GM12878 (cell line): Measurements from ENCODE around the gene TP63. TPM values are rescaled to one million over a fixed set of nuclear protein-coding genes. Genes with fewer than 3 reads are reported as not detected.
A peak's percentile ranks its signal among the peaks of the same experiment; 100 is the strongest.

Experiments used
- CUX1 ChIP-seq: IDR thresholded peaks from 2 replicates; pipeline ENCODE4 v1.6.1; 2012; ENCODE audit warnings: improper control_type of control experiment, low read depth, low read length; ENCODE audit not compliant: insufficient replicate concordance
- RELA ChIP-seq: fragments of 450-650 bp; IDR thresholded peaks from 2 replicates; pipeline ENCODE4 v1.8.0; 2014; ENCODE audit warnings: borderline replicate concordance; ENCODE audit not compliant: partially characterized antibody
- microRNA counts: library from miRNA; unstranded; fragments of <30 nt; microRNA quantifications from one replicate; lab custom pipeline; 2016
- microRNA-seq: library from miRNA; unstranded; fragments of <30 nt; microRNA quantifications from one replicate; pipeline ENCODE4, GENCODE V29; 2018
- polyA plus RNA-seq, 11 experiments: library from polyadenylated mRNA; depleted of rRNA in 4 of 11; unstranded in 6 of 11; stranded (reverse) in 5 of 11; fragments of >200 nt; fragmentation: Nextera tagmentation in 4 of 11; fragmentation: Illumina TruSeq in 1 of 11; extraction: Ambion mirVana in 4 of 11; extraction: Trizol in 1 of 11; gene quantifications; 1 replicate in 1 of 11; 2 replicates in 10 of 11; pipeline versions ENCODE4 v1.2.1 to v1.2.3, GENCODE V29; 2011 to 2016; ENCODE audit warnings: inconsistent platforms in 2 of 11, missing spikeins in 2 of 11, low read depth in 1 of 11
- small RNA-seq: library from RNA; depleted of rRNA; stranded (forward); fragments of <200 nt; gene quantifications from one replicate; pipeline ENCODE3, GENCODE V24; 2014
- total RNA-seq, 4 experiments: library from RNA; depleted of rRNA in 3 of 4; stranded (reverse); fragments of >200 nt in 3 of 4; fragmentation: Illumina TruSeq in 1 of 4; extraction: Trizol in 1 of 4; gene quantifications; 2 replicates each; pipeline versions ENCODE4 v1.2.1 to v1.2.3, GENCODE V29; 2013 to 2021

The TP63 gene
- total and polyA plus RNA-seq, 10 of the 15 experiments (the other 5 are each of a cell fraction or from before 2014, with no cell fraction given), result 1.4 to 10.8 (median 6.2) TPM

- TF ChIP-seq CUX1 (no peak), RELA (no peak)
These were observed 314.9 kb downstream of the TP63 start (continued) for GRCh38 chr3:189945935-189946709.

MicroRNA genes within 50 kb of the gene (microRNA counts, 767-probe panel; counts per million panel counts)
- 1,936 counts per million, percentile 74 among the panel's probes with 10 or more counts for microRNA hsa-miR-944 (lab: Ali Mortazavi, UCI)

Small RNAs within 50 kb of the gene (microRNA-seq; reads per million reads assigned to microRNA genes)
- gene MIR944, result 128 reads per million, percentile 76 among the genes with 10 or more reads in this experiment

Small RNAs within 50 kb of the gene (small RNA-seq; reads per million reads assigned to genes)
- gene AC078809.1 (not detected), gene MIR944 (15.2 reads per million, percentile 97 among the genes with 10 or more reads in this experiment)
